HepG2 (cell line): Measurements from ENCODE around the gene MYO7A. TPM values are rescaled to one million over a fixed set of nuclear protein-coding genes. Genes with fewer than 3 reads are reported as not detected.

Experiments
- ZNF317 ChIP-seq: sonication (generic); formaldehyde crosslinking; IDR thresholded peaks from 2 replicates; pipeline ENCODE4 v1.5.0; 2020; ENCODE audit warnings: mild to moderate bottlenecking, missing genetic modification reagents
- ZNF335 ChIP-seq: sonication (generic); formaldehyde crosslinking; IDR thresholded peaks from 2 replicates; pipeline ENCODE4 v1.4.0; 2020; ENCODE audit warnings: missing genetic modification reagents
- polyA plus RNA-seq, 8 experiments: library from polyadenylated mRNA; depleted of rRNA in 3 of 8; stranded (reverse) in 7 of 8; unstranded in 1 of 8; fragments of >200 nt; fragmentation: Illumina TruSeq in 4 of 8; extraction: Trizol in 4 of 8; gene quantifications; 2 replicates each; pipeline versions ENCODE4 v1.2.1 to v1.2.3, GENCODE V29; 2011 to 2016; ENCODE audit warnings: low read depth in 4 of 8, missing spikeins in 1 of 8, mixed read lengths in 1 of 8; ENCODE audit not compliant: insufficient read depth in 1 of 8
- total RNA-seq, 5 experiments: library from RNA; depleted of rRNA; stranded (reverse); fragments of >200 nt; fragmentation: Illumina TruSeq; extraction: Trizol; gene quantifications; 2 replicates each; pipeline ENCODE4 v1.2.3, GENCODE V29; 2016; ENCODE audit warnings: low read depth in 1 of 5
- TF ChIP-seq, protein P1 (sequence below): sonication (generic); formaldehyde crosslinking; IDR thresholded peaks from 2 replicates; pipeline ENCODE4 v1.4.0; 2020; ENCODE audit warnings: missing genetic modification reagents, borderline replicate concordance
- TF ChIP-seq, protein P2 (sequence below): sonication (generic); formaldehyde crosslinking; IDR thresholded peaks from 2 replicates; pipeline ENCODE4 v1.5.0; 2020; ENCODE audit warnings: missing genetic modification reagents
- TF ChIP-seq, protein P3 (sequence below): fragments of 450-650 bp; IDR thresholded peaks from 2 replicates; pipeline ENCODE4 v1.6.1; 2017

The MYO7A gene
- total and polyA plus RNA-seq, 2 of the 13 experiments (the other 11 are each of a cell fraction or from before 2014, with no cell fraction given) = 7.5 to 10.0 TPM

DNA sequence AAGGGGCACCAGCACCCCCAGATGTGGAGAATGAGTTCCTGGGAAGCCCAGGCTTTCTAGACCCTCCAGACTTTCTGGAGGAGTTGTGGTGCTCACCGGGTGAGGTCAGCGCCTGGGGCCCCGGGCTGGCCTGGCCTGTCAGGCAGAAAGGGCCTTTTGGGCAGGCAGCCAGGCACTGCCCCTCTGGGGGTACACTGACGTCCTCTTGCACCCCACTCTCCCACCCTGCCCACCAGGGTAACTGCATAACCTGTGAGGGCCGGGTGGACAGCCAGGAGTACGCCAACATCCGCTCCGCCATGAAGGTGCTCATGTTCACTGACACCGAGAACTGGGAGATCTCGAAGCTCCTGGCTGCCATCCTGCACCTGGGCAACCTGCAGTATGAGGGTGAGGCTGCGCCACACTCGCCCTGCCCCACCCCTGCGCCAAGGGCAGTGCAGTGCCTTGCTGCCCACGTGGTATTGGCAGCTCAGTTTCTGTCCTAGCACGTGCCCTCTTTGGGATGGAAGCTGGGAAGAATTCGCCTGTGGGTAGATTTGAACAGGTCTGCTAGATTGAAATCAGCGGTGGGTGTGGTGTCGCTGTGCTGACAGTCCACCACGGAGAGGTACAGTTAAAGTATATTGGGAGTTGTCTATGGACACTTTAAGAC lies 30.1 kb downstream of the MYO7A start (continued):
- no peak for TF ChIP-seq ZNF335 (CRISPR knock-in tag)
- TF ChIP-seq, protein P1, sequence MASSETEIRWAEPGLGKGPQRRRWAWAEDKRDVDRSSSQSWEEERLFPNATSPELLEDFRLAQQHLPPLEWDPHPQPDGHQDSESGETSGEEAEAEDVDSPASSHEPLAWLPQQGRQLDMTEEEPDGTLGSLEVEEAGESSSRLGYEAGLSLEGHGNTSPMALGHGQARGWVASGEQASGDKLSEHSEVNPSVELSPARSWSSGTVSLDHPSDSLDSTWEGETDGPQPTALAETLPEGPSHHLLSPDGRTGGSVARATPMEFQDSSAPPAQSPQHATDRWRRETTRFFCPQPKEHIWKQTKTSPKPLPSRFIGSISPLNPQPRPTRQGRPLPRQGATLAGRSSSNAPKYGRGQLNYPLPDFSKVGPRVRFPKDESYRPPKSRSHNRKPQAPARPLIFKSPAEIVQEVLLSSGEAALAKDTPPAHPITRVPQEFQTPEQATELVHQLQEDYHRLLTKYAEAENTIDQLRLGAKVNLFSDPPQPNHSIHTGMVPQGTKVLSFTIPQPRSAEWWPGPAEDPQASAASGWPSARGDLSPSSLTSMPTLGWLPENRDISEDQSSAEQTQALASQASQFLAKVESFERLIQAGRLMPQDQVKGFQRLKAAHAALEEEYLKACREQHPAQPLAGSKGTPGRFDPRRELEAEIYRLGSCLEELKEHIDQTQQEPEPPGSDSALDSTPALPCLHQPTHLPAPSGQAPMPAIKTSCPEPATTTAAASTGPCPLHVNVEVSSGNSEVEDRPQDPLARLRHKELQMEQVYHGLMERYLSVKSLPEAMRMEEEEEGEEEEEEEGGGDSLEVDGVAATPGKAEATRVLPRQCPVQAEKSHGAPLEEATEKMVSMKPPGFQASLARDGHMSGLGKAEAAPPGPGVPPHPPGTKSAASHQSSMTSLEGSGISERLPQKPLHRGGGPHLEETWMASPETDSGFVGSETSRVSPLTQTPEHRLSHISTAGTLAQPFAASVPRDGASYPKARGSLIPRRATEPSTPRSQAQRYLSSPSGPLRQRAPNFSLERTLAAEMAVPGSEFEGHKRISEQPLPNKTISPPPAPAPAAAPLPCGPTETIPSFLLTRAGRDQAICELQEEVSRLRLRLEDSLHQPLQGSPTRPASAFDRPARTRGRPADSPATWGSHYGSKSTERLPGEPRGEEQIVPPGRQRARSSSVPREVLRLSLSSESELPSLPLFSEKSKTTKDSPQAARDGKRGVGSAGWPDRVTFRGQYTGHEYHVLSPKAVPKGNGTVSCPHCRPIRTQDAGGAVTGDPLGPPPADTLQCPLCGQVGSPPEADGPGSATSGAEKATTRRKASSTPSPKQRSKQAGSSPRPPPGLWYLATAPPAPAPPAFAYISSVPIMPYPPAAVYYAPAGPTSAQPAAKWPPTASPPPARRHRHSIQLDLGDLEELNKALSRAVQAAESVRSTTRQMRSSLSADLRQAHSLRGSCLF = no peak
- TF ChIP-seq, protein P2, sequence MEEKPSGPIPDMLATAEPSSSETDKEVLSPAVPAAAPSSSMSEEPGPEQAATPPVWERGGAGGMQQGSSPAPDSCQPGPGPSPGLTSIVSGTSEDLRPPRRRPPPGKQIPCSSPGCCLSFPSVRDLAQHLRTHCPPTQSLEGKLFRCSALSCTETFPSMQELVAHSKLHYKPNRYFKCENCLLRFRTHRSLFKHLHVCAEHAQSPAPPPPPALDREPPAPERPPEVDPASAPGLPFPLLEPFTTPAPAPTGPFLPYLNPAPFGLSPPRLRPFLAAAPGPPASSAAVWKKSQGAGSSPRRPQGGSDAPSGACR (CRISPR knock-in tag) = no peak
- TF ChIP-seq, protein P3, sequence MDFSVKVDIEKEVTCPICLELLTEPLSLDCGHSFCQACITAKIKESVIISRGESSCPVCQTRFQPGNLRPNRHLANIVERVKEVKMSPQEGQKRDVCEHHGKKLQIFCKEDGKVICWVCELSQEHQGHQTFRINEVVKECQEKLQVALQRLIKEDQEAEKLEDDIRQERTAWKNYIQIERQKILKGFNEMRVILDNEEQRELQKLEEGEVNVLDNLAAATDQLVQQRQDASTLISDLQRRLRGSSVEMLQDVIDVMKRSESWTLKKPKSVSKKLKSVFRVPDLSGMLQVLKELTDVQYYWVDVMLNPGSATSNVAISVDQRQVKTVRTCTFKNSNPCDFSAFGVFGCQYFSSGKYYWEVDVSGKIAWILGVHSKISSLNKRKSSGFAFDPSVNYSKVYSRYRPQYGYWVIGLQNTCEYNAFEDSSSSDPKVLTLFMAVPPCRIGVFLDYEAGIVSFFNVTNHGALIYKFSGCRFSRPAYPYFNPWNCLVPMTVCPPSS = no peak
- no peak for TF ChIP-seq ZNF317 (CRISPR knock-in tag)
